K562 (cell line): ENCODE data around the gene AIFM3. TPM values are rescaled to one million over a fixed set of nuclear protein-coding genes. Genes with fewer than 3 reads are reported as not detected.

ENCODE experiments used
- ARNT ChIP-seq, 2 experiments: fragments of 450-650 bp; IDR thresholded peaks; 2 replicates each; pipeline ENCODE4 v1.6.1; 2016; ENCODE audit warnings: mild to moderate bottlenecking in 1 of 2
- CREB3 ChIP-seq: fragments of 450-650 bp; conservative IDR thresholded peaks from 2 replicates; pipeline ENCODE4 v1.6.1; 2016; ENCODE audit warnings: missing genetic modification characterization, low read depth, mild to moderate bottlenecking, missing compliant biosample characterization, moderate library complexity
- E4F1 ChIP-seq: fragments of 250-450 bp; sonication (Bioruptor Pico); IDR thresholded peaks from 2 replicates; pipeline ENCODE4 v1.5.0; 2021; ENCODE audit warnings: mild to moderate bottlenecking, borderline replicate concordance
- EWSR1 ChIP-seq: fragments of 450-650 bp; IDR thresholded peaks from 2 replicates; pipeline ENCODE4 v1.6.1; 2018; ENCODE audit warnings: borderline replicate concordance, mild to moderate bottlenecking, low read depth, moderate library complexity; ENCODE audit not compliant: partially characterized antibody
- GATAD2A ChIP-seq: fragments of 450-650 bp; IDR thresholded peaks from 2 replicates; pipeline ENCODE4 v1.6.1; 2017
- GTF2E2 ChIP-seq: fragments of 200-800 bp; sonication (Bioruptor generic); IDR thresholded peaks from 2 replicates; pipeline ENCODE4 v1.6.1; 2016; ENCODE audit warnings: missing genetic modification characterization, missing compliant biosample characterization
- HMG20B ChIP-seq: fragments of 250-450 bp; sonication (Bioruptor Pico); IDR thresholded peaks from 2 replicates; pipeline ENCODE4 v1.5.0; 2021; ENCODE audit warnings: mild to moderate bottlenecking
- HSF4 ChIP-seq: fragments of 250-450 bp; sonication (Bioruptor Pico); IDR thresholded peaks from 2 replicates; pipeline ENCODE4 v2.1.2; 2022; ENCODE audit warnings: mild to moderate bottlenecking, moderate library complexity, borderline replicate concordance
- KAT8 ChIP-seq: fragments of 450-650 bp; IDR thresholded peaks from 2 replicates; pipeline ENCODE4 v1.6.1; 2016; ENCODE audit warnings: low read depth, mild to moderate bottlenecking
- L3MBTL2 ChIP-seq: fragments of 450-650 bp; IDR thresholded peaks from 2 replicates; pipeline ENCODE4 v1.6.1; 2016; ENCODE audit warnings: mild to moderate bottlenecking, moderate library complexity
- MAZ ChIP-seq, 2 experiments: fragments of 450-650 bp in 1 of 2; sonication (generic) in 1 of 2; formaldehyde crosslinking; IDR thresholded peaks in 1 of 2; conservative IDR thresholded peaks in 1 of 2; 2 replicates each; pipeline versions ENCODE4 v1.4.0 to v1.5.0; 2020; ENCODE audit warnings: mild to moderate bottlenecking in 1 of 2, missing genetic modification reagents in 1 of 2
- MLX ChIP-seq, 2 experiments: fragments of 450-650 bp in 1 of 2; sonication (generic) in 1 of 2; formaldehyde crosslinking; conservative IDR thresholded peaks; 2 replicates each; pipeline versions ENCODE4 v1.4.0 to v1.8.1; 2020 to 2022; ENCODE audit warnings: mild to moderate bottlenecking in 1 of 2, missing genetic modification reagents in 1 of 2
- MXI1 ChIP-seq: IDR thresholded peaks from 2 replicates; pipeline ENCODE4 v1.6.1; 2011; ENCODE audit warnings: low read depth, mild to moderate bottlenecking, improper control_type of control experiment, low read length
- POLR2G ChIP-seq: fragments of 200-400 bp; formaldehyde crosslinking; IDR thresholded peaks from 2 replicates; pipeline ENCODE4 v1.6.1; 2017; ENCODE audit warnings: low read depth, mild to moderate bottlenecking, antibody characterized with exemption, low read length, moderate library complexity
- PTTG1 ChIP-seq: fragments of 450-650 bp; IDR thresholded peaks from 2 replicates; pipeline ENCODE4 v1.6.1; 2016; ENCODE audit warnings: low read depth, mild to moderate bottlenecking, missing genetic modification characterization, missing compliant biosample characterization
- SAFB ChIP-seq: fragments of 200-400 bp; formaldehyde crosslinking; IDR thresholded peaks from 2 replicates; pipeline ENCODE4 v1.6.1; 2017; ENCODE audit warnings: low read depth, low read length, borderline replicate concordance
- SIN3B ChIP-seq: fragments of 450-650 bp; IDR thresholded peaks from 2 replicates; pipeline ENCODE4 v1.6.1; 2017; ENCODE audit warnings: low read depth, mild to moderate bottlenecking, moderate library complexity
- ZBTB26 ChIP-seq: fragments of 450-650 bp; formaldehyde crosslinking; IDR thresholded peaks from 2 replicates; pipeline ENCODE4 v1.4.0; 2022; ENCODE audit warnings: missing genetic modification characterization
- ZNF263 ChIP-seq: sonication (generic); formaldehyde crosslinking; IDR thresholded peaks from 2 replicates; pipeline ENCODE4 v1.8.0; 2022; ENCODE audit warnings: mild to moderate bottlenecking, missing genetic modification reagents, borderline replicate concordance
- ZNF644 ChIP-seq: fragments of 200-800 bp; sonication (Bioruptor generic); IDR thresholded peaks from 2 replicates; pipeline ENCODE4 v1.6.1; 2016; ENCODE audit warnings: low read depth, missing genetic modification characterization, missing compliant biosample characterization
- ZNF695 ChIP-seq: fragments of 450-650 bp; formaldehyde crosslinking; IDR thresholded peaks from 2 replicates; pipeline ENCODE4 v1.4.0; 2020; ENCODE audit warnings: mild to moderate bottlenecking, moderate library complexity
- polyA plus RNA-seq, 8 experiments: library from polyadenylated mRNA; depleted of rRNA in 4 of 8; stranded (reverse) in 5 of 8; unstranded in 3 of 8; fragments of >200 nt; fragmentation: Nextera tagmentation in 2 of 8; fragmentation: Illumina TruSeq in 1 of 8; extraction: Ambion mirVana in 2 of 8; extraction: Trizol in 1 of 8; gene quantifications; 2 replicates each; pipeline versions ENCODE4 v1.2.1 to v1.2.3, GENCODE V29; 2011 to 2014; ENCODE audit warnings: inconsistent platforms in 1 of 8, missing spikeins in 1 of 8
- total RNA-seq, 7 experiments: library from RNA; depleted of rRNA in 6 of 7; stranded (reverse); fragments of >200 nt in 6 of 7; fragmentation: Illumina TruSeq in 2 of 7; extraction: Trizol in 2 of 7; gene quantifications; 2 replicates each; pipeline versions ENCODE4 v1.2.1 to v1.2.3, GENCODE V29; 2011 to 2021; ENCODE audit warnings: low replicate concordance in 1 of 7

Gene AIFM3
- total and polyA plus RNA-seq, 9 of the 15 experiments (the other 6 are each of a cell fraction or from before 2014, with no cell fraction given): 0.03 to 0.20 (median 0.07) TPM; not detected in 1

DNA sequence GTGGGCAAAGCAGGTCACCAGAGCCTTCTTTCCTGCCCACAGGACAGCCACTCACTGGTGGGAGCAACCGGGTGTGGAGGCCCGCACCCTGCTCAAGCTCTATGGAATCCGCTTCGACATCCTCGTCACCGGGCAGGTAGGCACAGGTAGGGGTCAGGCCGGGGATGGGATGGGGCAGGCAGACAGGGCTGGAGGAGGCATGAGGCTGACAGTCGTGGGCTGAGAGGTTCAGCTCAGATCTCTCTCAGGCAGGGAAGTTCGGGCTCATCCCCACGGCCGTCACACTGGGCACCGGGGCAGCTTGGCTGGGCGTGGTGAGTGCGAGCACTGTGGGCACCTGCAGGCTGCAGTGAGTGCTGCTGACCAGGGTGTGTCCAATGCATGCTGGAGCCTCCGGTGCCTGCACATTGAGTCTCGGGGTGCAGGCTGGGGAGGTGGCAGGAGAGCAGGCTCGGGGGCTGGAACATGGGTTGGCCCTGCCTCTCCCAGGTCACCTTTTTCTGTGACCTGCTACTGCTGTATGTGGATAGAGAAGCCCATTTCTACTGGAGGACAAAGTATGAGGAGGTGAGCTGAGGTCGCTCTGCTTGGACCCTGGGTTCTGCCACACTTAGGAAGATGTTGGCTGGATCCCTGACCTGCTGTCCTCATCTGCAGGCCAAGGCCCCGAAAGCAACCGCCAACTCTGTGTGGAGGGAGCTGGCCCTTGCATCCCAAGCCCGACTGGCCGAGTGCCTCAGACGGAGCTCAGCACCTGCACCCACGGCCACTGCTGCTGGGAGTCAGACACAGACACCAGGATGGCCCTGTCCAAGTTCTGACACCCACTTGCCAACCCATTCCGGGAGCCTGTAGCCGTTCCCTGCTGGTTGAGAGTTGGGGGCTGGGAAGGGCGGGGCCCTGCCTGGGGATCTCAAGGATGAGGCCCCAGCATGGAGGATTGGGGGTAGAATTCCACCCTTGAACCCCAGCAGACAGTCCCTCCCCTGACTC is 59.0 kb downstream of the AIFM3 start (continued):
- TF ChIP-seq PTTG1 (tag) (no peak), ZNF263 (CRISPR knock-in tag) (0 out of 2 replicates have a peak, but pooled peaks have one; percentile 26), SAFB (no peak), HSF4 (CRISPR knock-in tag) (no peak), ZNF695 (CRISPR knock-in tag) (0 out of 2 replicates have a peak, but pooled peaks have one; percentile 24), ZNF644 (tag) (no peak), ARNT (IDR thresholded peaks at IDR 0.05) (no peak), GTF2E2 (tag) (no peak), GATAD2A (no peak), MAZ (CRISPR knock-in tag; conservative IDR thresholded peaks at IDR 0.05 in 1 of 2, IDR thresholded peaks at IDR 0.05 in 1 of 2) (peak in 1 of 2 experiments; percentile 29; a peak in 1 of 4 replicates), SIN3B (no peak), EWSR1 (no peak), L3MBTL2 (no peak), HMG20B (no peak), KAT8 (no peak), E4F1 (CRISPR knock-in tag) (no peak), MXI1 (no peak), CREB3 (tag) (no peak), ZBTB26 (CRISPR knock-in tag) (0 out of 2 replicates have a peak, but pooled peaks have one; percentile 74), POLR2G (peak; percentile 9; the same call in 1 of the 2 replicates), MLX (CRISPR knock-in tag; conservative IDR thresholded peaks at IDR 0.05) (peak in 1 of 2 experiments; percentile 70; a peak in 1 of 4 replicates)
